SW 1271 (cell line): ENCODE results near the gene PCDHGC3.

Source experiments
- DNase-seq, 2 experiments: peaks; one replicate each; lab custom pipeline; 2025; lab: John Stamatoyannopoulos, UW

PCDHGC3 gene

GRCh38 chr5:141524604-141525597 lies 49.1 kb downstream of the PCDHGC3 start:
- DNase-seq: peak; percentile 82 to 96

- DNase-seq: no peak
These were observed 49.9 kb downstream of the PCDHGC3 start for GRCh38 chr5:141525653-141526052.

- no peak for DNase-seq
These were observed 51.7 kb downstream of the PCDHGC3 start for GRCh38 chr5:141527426-141527825.
